Osteocyte (in vitro differentiated cells): ENCODE measurements around the gene SIL1. TPM values are rescaled to one million over a fixed set of nuclear protein-coding genes. Genes with fewer than 3 reads are reported as not detected.
"Not testable (repeated sequence)": the region's sequence is repeated elsewhere in the genome, so short reads cannot be mapped to it uniquely, and the experiment has no call there.

Source experiments
- DNase-seq: peaks from one replicate; pipeline ENCODE4 v3.0.0; 2021; ENCODE audit warnings: mixed read lengths; ENCODE audit not compliant: unreplicated experiment; ENCODE audit errors: extremely low spot score
- H3K27ac Mint-ChIP-seq: one replicate; pipeline ENCODE4 v1.8.0; 2021; ENCODE audit warnings: mild to moderate bottlenecking, mixed read lengths; ENCODE audit not compliant: unreplicated experiment
- H3K27me3 Mint-ChIP-seq: one replicate; pipeline ENCODE4 v1.8.0; 2021; ENCODE audit warnings: mixed read lengths; ENCODE audit not compliant: unreplicated experiment
- H3K36me3 Mint-ChIP-seq: one replicate; pipeline ENCODE4 v1.8.0; 2021; ENCODE audit warnings: mixed read lengths; ENCODE audit not compliant: unreplicated experiment
- H3K4me1 Mint-ChIP-seq: one replicate; pipeline ENCODE4 v1.8.0; 2021; ENCODE audit warnings: mixed read lengths; ENCODE audit not compliant: unreplicated experiment
- H3K4me3 Mint-ChIP-seq: one replicate; pipeline ENCODE4 v1.8.0; 2021; ENCODE audit warnings: mild to moderate bottlenecking, moderate library complexity, mixed read lengths; ENCODE audit not compliant: unreplicated experiment
- H3K9me3 Mint-ChIP-seq: one replicate; pipeline ENCODE4 v1.8.0; 2021; ENCODE audit warnings: mixed read lengths; ENCODE audit not compliant: unreplicated experiment
- CTCF ChIP-seq: fragments of 200-600 bp; sonication (generic); IDR thresholded peaks from 2 replicates; pipeline ENCODE4 v1.5.0; 2021; ENCODE audit warnings: antibody characterized with exemption, mild to moderate bottlenecking, moderate library complexity
- total RNA-seq: library from RNA; stranded (reverse); gene quantifications from 2 replicates; pipeline ENCODE4 v1.2.1, GENCODE V29; 2021

Gene SIL1
- total RNA-seq, 1 donor from 2014 or later: 58.4 TPM

DNA sequence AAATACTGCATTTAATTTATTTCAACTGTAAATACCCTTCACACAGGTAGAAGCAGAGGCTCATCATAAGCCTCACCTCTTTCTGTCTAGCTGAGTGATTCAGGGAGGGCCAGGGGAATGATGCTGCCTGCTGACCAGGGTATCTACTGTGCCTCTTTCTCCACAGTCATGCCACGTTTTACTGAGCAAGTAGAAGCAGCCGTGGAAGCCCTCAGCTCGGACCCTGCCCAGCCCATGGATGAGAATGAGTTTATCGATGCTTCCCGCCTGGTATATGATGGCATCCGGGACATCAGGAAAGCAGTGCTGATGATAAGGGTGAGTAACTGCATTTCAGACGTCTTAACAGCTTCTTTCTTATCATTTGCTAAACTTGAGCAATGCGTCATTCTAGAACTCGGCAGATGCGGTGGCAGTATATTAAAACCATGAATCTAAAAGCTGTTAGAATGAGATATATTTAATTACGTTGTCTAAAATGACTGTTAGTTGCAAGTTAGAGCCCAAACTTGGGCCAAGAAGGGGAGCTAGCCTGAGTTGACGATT is 273.0 kb downstream of the SIL1 start:
- Mint-ChIP-seq H3K4me1 (peaks cover 9% of the 10 kb centered on the region), H3K27ac (no peak overlapping the region), H3K27me3 (no peaks in the 10 kb centered on the region), H3K9me3 (no peaks in the 10 kb centered on the region), H3K4me3 (no peak overlapping the region), H3K36me3 (peaks cover 53% of the 10 kb centered on the region)
- DNase-seq: no peak
- no peak for TF ChIP-seq CTCF

GRCh38 chr5:138922494-138922893 is 275.7 kb downstream of the SIL1 start:
- Mint-ChIP-seq H3K4me1 (peaks cover 9% of the 10 kb centered on the region), H3K27me3 (no peaks in the 10 kb centered on the region), H3K27ac (no peak overlapping the region), H3K36me3 (peaks cover 51% of the 10 kb centered on the region), H3K4me3 (no peak overlapping the region), H3K9me3 (no peaks in the 10 kb centered on the region)
- no peak for DNase-seq
- no peak for TF ChIP-seq CTCF

DNA sequence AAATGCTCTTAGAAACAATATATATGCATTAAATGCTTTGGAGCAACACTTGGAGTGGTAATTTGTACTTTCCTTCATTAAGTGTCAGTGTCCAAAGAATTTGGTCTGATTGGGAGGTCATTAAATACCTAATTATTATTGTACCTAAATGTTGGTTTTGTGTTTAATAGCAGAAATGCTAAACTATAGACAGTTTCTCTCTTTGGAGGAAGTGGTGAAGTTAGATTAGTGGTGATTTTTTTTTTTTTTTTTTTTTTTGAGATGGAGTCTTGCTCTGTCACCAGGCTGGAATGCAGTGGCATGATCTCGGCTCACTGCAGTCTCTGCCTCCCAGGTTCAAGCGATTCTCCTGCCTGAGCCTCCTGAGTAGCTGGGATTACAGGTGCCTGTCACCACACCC is 276.8 kb downstream of the SIL1 start:
- H3K4me3 Mint-ChIP-seq, H3K27me3 Mint-ChIP-seq, H3K4me1 Mint-ChIP-seq, DNase-seq, H3K9me3 Mint-ChIP-seq: not testable (repeated sequence)
- Mint-ChIP-seq H3K36me3 (peaks cover 42% of the 10 kb centered on the region), H3K27ac (peak overlapping the region; percentile 13)

DNA sequence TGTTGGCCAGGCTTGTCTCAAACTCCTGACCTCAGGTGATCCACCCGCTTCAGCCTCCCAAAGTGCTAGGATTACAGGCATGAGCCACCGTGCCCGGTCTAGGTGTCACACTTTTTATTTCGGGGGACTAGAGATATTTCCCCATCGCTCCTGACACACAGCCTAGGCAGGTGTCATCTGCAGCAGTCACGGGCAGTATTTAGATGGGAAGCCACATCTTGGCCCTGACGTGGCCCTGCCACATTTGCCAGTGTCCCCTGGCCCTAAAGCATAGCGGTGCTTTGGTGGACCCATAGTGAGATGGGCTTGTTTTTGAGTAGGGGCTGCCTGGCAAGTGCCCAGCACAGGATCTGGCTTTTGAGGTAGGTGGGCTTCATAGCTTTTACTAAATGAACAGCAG is 278.0 kb downstream of the SIL1 start:
- Mint-ChIP-seq H3K4me1 (peaks cover 9% of the 10 kb centered on the region), H3K27me3 (no peaks in the 10 kb centered on the region), H3K36me3 (peaks cover 37% of the 10 kb centered on the region), H3K4me3 (no peak overlapping the region), H3K27ac (no peak overlapping the region), H3K9me3 (no peaks in the 10 kb centered on the region)
- no peak for TF ChIP-seq CTCF
- no peak for DNase-seq

DNA sequence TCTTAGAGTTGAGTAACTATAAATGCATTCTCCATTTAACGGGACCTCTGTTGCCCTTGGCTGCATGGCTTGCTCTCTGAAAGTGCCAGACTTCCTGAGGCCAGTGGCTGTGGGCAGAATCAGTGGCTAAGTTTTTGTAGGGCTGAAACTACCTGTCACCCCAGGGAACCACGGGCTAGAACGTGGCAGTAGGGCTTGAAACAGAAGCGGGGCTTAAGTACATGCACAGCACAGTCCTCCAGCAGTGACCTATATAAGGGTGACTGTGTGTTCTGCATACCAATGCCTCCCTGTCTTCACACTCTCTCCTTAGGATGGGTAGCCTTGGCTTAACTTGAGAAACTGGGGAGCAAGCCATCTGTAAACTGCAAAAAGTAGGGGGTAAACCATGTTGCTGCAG is 279.5 kb downstream of the SIL1 start:
- Mint-ChIP-seq H3K4me1 (peaks cover 9% of the 10 kb centered on the region), H3K9me3 (no peaks in the 10 kb centered on the region), H3K27ac (no peak overlapping the region), H3K27me3 (no peaks in the 10 kb centered on the region), H3K36me3 (peaks cover 29% of the 10 kb centered on the region), H3K4me3 (no peak overlapping the region)
- TF ChIP-seq CTCF: no peak
- no peak for DNase-seq

- no peak for TF ChIP-seq CTCF
- no peak for DNase-seq
- H3K27me3 Mint-ChIP-seq: no peaks in the 10 kb centered on the region
- H3K4me3 Mint-ChIP-seq: no peak overlapping the region
- H3K36me3 Mint-ChIP-seq: peaks cover 40% of the 10 kb centered on the region
- H3K27ac Mint-ChIP-seq: no peak overlapping the region
- H3K4me1 Mint-ChIP-seq: peaks cover 2% of the 10 kb centered on the region
- H3K9me3 Mint-ChIP-seq: no peaks in the 10 kb centered on the region
Measured at GRCh38 chr5:138914338-138914737, 283.8 kb downstream of the SIL1 start.
